ENCODE data around the gene AP3D1.

The AP3D1 gene

GRCh38 chr19:2058570-2059421 is 92.6 kb downstream of the AP3D1 start:
- no peak for DNase-seq

- no peak for DNase-seq
Measured at GRCh38 chr19:2057484-2058469, 93.6 kb downstream of the AP3D1 start.

- DNase-seq = no peak
Measured at GRCh38 chr19:2056837-2057192, 94.6 kb downstream of the AP3D1 start.

GRCh38 chr19:2055931-2056836 is 95.2 kb downstream of the AP3D1 start:
- DNase-seq = no peak

GRCh38 chr19:2054763-2055162 is 96.6 kb downstream of the AP3D1 start:
- no peak for DNase-seq

GRCh38 chr19:2053601-2054389 is 97.6 kb downstream of the AP3D1 start:
- no peak for DNase-seq

- no peak for DNase-seq
Measured at GRCh38 chr19:2051773-2052704, 99.3 kb downstream of the AP3D1 start.

GRCh38 chr19:2050991-2051772 is 100.2 kb downstream of the AP3D1 start, which contains the start of gene MKNK2:
MKNK2 (minus strand) TSS chr19:2051244; CDS start chr19:2050851, 393 bp downstream.
- peak; percentile 78 for DNase-seq
